Neural progenitor cell (in vitro differentiated cells): ENCODE measurements around the gene TAOK1. TPM values are rescaled to one million over a fixed set of nuclear protein-coding genes. Genes with fewer than 3 reads are reported as not detected.

ENCODE experiments used
- DNase-seq: peaks from one replicate; pipeline ENCODE4 v3.0.0-alpha.2; 2016; ENCODE audit warnings: low spot score
- H2AFZ ChIP-seq: fragments of 200-600 bp; sonication (generic); replicated peaks from 2 replicates; pipeline ENCODE4 v1.6.1; 2016; ENCODE audit warnings: antibody characterized with exemption
- H3F3A ChIP-seq: fragments of 200-600 bp; sonication (generic); 2 replicates; pipeline ENCODE4 v1.6.1; 2016; ENCODE audit warnings: antibody characterized with exemption, low read depth
- H3K27ac ChIP-seq: fragments of 200-600 bp; sonication (generic); 2 replicates; pipeline ENCODE4 v1.5.1; 2016; ENCODE audit warnings: mild to moderate bottlenecking
- H3K27me3 ChIP-seq: fragments of 200-600 bp; sonication (generic); 2 replicates; pipeline ENCODE4 v1.6.1; 2016; ENCODE audit warnings: mild to moderate bottlenecking, moderate library complexity
- H3K36me3 ChIP-seq: fragments of 200-600 bp; sonication (generic); 2 replicates; pipeline ENCODE4 v1.5.1; 2016
- H3K4me1 ChIP-seq: fragments of 200-600 bp; sonication (generic); 2 replicates; pipeline ENCODE4 v1.6.1; 2016; ENCODE audit warnings: mixed run types
- H3K4me2 ChIP-seq: fragments of 200-600 bp; sonication (generic); 2 replicates; pipeline ENCODE4 v1.6.1; 2016
- H3K4me3 ChIP-seq: fragments of 200-600 bp; sonication (generic); 2 replicates; pipeline ENCODE4 v1.5.1; 2016
- H3K79me2 ChIP-seq: fragments of 200-600 bp; sonication (generic); 2 replicates; pipeline ENCODE4 v1.6.1; 2016; ENCODE audit warnings: low read depth
- H3K9ac ChIP-seq: fragments of 200-600 bp; sonication (generic); 2 replicates; pipeline ENCODE4 v1.6.1; 2016
- H3K9me3 ChIP-seq: fragments of 200-600 bp; sonication (generic); 2 replicates; pipeline ENCODE4 v1.5.1; 2016; ENCODE audit warnings: low read depth
- H4K20me1 ChIP-seq: fragments of 200-600 bp; sonication (generic); 2 replicates; pipeline ENCODE4 v1.6.1; 2016; ENCODE audit warnings: low read depth
- H3K27ac Mint-ChIP-seq: 3 replicates; pipeline ENCODE4 v1.8.0; 2021; ENCODE audit warnings: mixed read lengths
- H3K27me3 Mint-ChIP-seq: 2 replicates; pipeline ENCODE4 v1.8.0; 2022; ENCODE audit warnings: low read depth, mild to moderate bottlenecking, inconsistent platforms, moderate library complexity, mixed read lengths; ENCODE audit not compliant: insufficient read depth
- H3K36me3 Mint-ChIP-seq: 3 replicates; pipeline ENCODE4 v1.8.0; 2021; ENCODE audit warnings: mixed read lengths
- H3K4me1 Mint-ChIP-seq: 3 replicates; pipeline ENCODE4 v1.8.0; 2021; ENCODE audit warnings: mixed read lengths
- H3K4me3 Mint-ChIP-seq: 3 replicates; pipeline ENCODE4 v1.8.0; 2021; ENCODE audit warnings: mild to moderate bottlenecking, moderate library complexity, mixed read lengths
- H3K9me3 Mint-ChIP-seq: 3 replicates; pipeline ENCODE4 v1.8.0; 2020; ENCODE audit warnings: mixed read lengths
- EZH2 ChIP-seq: fragments of 200-600 bp; sonication (generic); IDR thresholded peaks from 2 replicates; pipeline ENCODE4 v1.6.1; 2017; ENCODE audit warnings: antibody characterized with exemption, mild to moderate bottlenecking, moderate library complexity
- EZH2phosphoT487 ChIP-seq: fragments of 200-600 bp; sonication (generic); IDR thresholded peaks from 2 replicates; pipeline ENCODE4 v1.6.1; 2017; ENCODE audit warnings: antibody characterized with exemption
- total RNA-seq: library from RNA; depleted of rRNA; stranded (reverse); fragments of >200 nt; gene quantifications from 2 replicates; pipeline ENCODE4 v1.2.3, GENCODE V29; 2015; ENCODE audit warnings: low replicate concordance
- TF ChIP-seq, protein P1 (sequence below): fragments of 200-600 bp; sonication (generic); IDR thresholded peaks from 2 replicates; pipeline ENCODE4 v1.5.1; 2017; ENCODE audit warnings: antibody characterized with exemption, mild to moderate bottlenecking

TAOK1 gene
- total RNA-seq, 1 donor from 2014 or later, result 125 TPM

GRCh38 chr17:29526322-29526721, 136.2 kb downstream of the TAOK1 start:
- Histone ChIP-seq H3K36me3 (peaks cover 2% of the 10 kb centered on the region), H3K27me3 (no peaks in the 10 kb centered on the region)
- no peak for TF ChIP-seq EZH2phosphoT487
- TF ChIP-seq, protein P1, sequence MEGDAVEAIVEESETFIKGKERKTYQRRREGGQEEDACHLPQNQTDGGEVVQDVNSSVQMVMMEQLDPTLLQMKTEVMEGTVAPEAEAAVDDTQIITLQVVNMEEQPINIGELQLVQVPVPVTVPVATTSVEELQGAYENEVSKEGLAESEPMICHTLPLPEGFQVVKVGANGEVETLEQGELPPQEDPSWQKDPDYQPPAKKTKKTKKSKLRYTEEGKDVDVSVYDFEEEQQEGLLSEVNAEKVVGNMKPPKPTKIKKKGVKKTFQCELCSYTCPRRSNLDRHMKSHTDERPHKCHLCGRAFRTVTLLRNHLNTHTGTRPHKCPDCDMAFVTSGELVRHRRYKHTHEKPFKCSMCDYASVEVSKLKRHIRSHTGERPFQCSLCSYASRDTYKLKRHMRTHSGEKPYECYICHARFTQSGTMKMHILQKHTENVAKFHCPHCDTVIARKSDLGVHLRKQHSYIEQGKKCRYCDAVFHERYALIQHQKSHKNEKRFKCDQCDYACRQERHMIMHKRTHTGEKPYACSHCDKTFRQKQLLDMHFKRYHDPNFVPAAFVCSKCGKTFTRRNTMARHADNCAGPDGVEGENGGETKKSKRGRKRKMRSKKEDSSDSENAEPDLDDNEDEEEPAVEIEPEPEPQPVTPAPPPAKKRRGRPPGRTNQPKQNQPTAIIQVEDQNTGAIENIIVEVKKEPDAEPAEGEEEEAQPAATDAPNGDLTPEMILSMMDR, result no peak
- no peak for TF ChIP-seq EZH2

GRCh38 chr17:29533976-29534375, 143.8 kb downstream of the TAOK1 start:
- Histone ChIP-seq H4K20me1 (no peaks in the 10 kb centered on the region), H3K4me3 (no peak overlapping the region), H3K79me2 (no peaks in the 10 kb centered on the region), H3K9ac (no peak overlapping the region), H3K27ac (no peak overlapping the region), H3K4me2 (no peak overlapping the region), H3F3A (peaks cover 24% of the 10 kb centered on the region), H2AFZ (no peak overlapping the region), H3K27me3 (no peaks in the 10 kb centered on the region), H3K4me1 (no peaks in the 10 kb centered on the region), H3K9me3 (no peaks in the 10 kb centered on the region), H3K36me3 (peaks cover 32% of the 10 kb centered on the region)
- Mint-ChIP-seq H3K27me3 (no peaks in the 10 kb centered on the region), H3K4me1 (no peaks in the 10 kb centered on the region), H3K9me3 (no peaks in the 10 kb centered on the region), H3K27ac (no peak overlapping the region), H3K36me3 (peaks cover 39% of the 10 kb centered on the region), H3K4me3 (no peak overlapping the region)
- DNase-seq, result no peak
- TF ChIP-seq EZH2 (no peak), EZH2phosphoT487 (no peak)
- TF ChIP-seq, protein P1, result no peak

More at GRCh38 chr17:29526322-29526721, 136.2 kb downstream of the TAOK1 start:
- no peaks in the 10 kb centered on the region for H3K79me2 ChIP-seq
- no peak overlapping the region for H3K9ac ChIP-seq
- Mint-ChIP-seq H3K27me3 (no peaks in the 10 kb centered on the region), H3K36me3 (peaks cover 31% of the 10 kb centered on the region), H3K4me1 (no peaks in the 10 kb centered on the region), H3K27ac (no peak overlapping the region), H3K9me3 (no peaks in the 10 kb centered on the region), H3K4me3 (no peak overlapping the region)
- H3K4me2 ChIP-seq, result no peak overlapping the region
- no peak overlapping the region for H2AFZ ChIP-seq
- H3K4me3 ChIP-seq, result no peak overlapping the region
- no peak for DNase-seq
- H4K20me1 ChIP-seq, result no peaks in the 10 kb centered on the region
- H3F3A ChIP-seq, result peaks cover 2% of the 10 kb centered on the region
- no peaks in the 10 kb centered on the region for H3K4me1 ChIP-seq
- no peaks in the 10 kb centered on the region for H3K9me3 ChIP-seq
- H3K27ac ChIP-seq, result no peak overlapping the region

GRCh38 chr17:29544066-29544465, 153.9 kb downstream of the TAOK1 start:
- no peak overlapping the region for H3K27ac Mint-ChIP-seq
- peaks cover 7% of the 10 kb centered on the region for H3K4me1 Mint-ChIP-seq
- Histone ChIP-seq H3F3A (peaks cover 4% of the 10 kb centered on the region), H3K9ac (no peak overlapping the region), H3K9me3 (no peaks in the 10 kb centered on the region), H2AFZ (no peak overlapping the region), H3K4me3 (no peak overlapping the region), H3K4me1 (no peaks in the 10 kb centered on the region), H3K27me3 (no peaks in the 10 kb centered on the region), H3K4me2 (no peak overlapping the region), H3K79me2 (no peaks in the 10 kb centered on the region), H3K27ac (no peak overlapping the region), H3K36me3 (peaks cover 6% of the 10 kb centered on the region), H4K20me1 (peaks cover 15% of the 10 kb centered on the region)
- no peak for DNase-seq
- H3K27me3 Mint-ChIP-seq, result no peaks in the 10 kb centered on the region
- no peak overlapping the region for H3K4me3 Mint-ChIP-seq
- peaks cover 20% of the 10 kb centered on the region for H3K36me3 Mint-ChIP-seq
- H3K9me3 Mint-ChIP-seq, result no peaks in the 10 kb centered on the region
- TF ChIP-seq EZH2phosphoT487 (no peak), EZH2 (no peak)

DNA sequence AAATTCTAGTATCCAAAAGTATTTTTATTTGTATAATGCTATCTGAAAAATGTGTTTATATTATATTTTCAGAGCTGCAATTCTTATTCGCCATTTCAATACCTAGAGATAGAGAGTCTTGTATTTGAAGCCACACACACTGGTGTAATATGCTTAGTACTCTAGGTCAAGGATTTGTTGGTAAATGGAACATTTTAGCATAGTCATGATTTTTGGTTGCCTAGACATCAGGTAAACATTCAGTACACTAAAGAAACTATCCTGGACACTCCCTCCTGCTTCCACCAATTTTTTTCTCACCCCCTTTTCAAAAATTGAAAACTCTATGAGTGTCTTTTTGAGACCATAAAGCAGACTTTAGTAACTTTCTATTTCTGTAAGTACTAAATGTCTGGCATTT, 155.9 kb downstream of the TAOK1 start:
- no peak for DNase-seq
- H4K20me1 ChIP-seq, result peaks cover 11% of the 10 kb centered on the region
- H3K27me3 ChIP-seq, result no peaks in the 10 kb centered on the region
- no peaks in the 10 kb centered on the region for H3K4me1 ChIP-seq
- peaks cover 9% of the 10 kb centered on the region for H3K4me1 Mint-ChIP-seq
- no peak overlapping the region for H3K27ac Mint-ChIP-seq
- H3K4me3 Mint-ChIP-seq, result no peak overlapping the region
- H2AFZ ChIP-seq, result no peak overlapping the region
- H3K9me3 ChIP-seq, result no peaks in the 10 kb centered on the region
- peaks cover 7% of the 10 kb centered on the region for H3F3A ChIP-seq
- no peak overlapping the region for H3K4me2 ChIP-seq
- H3K9ac ChIP-seq, result no peak overlapping the region
- no peaks in the 10 kb centered on the region for H3K27me3 Mint-ChIP-seq
- peaks cover 15% of the 10 kb centered on the region for H3K36me3 Mint-ChIP-seq
- H3K9me3 Mint-ChIP-seq, result no peaks in the 10 kb centered on the region
- TF ChIP-seq EZH2phosphoT487 (no peak), EZH2 (no peak)
- TF ChIP-seq, protein P1, result no peak
- no peak overlapping the region for H3K4me3 ChIP-seq
- H3K36me3 ChIP-seq, result peaks cover 6% of the 10 kb centered on the region
- no peak overlapping the region for H3K27ac ChIP-seq
- H3K79me2 ChIP-seq, result no peaks in the 10 kb centered on the region
